K562 (cell line): ENCODE measurements around the gene PAQR4. TPM values are rescaled to one million over a fixed set of nuclear protein-coding genes. Genes with fewer than 3 reads are reported as not detected.

Experiments used
- BACH1 ChIP-seq: fragments of 200-800 bp; sonication (Bioruptor generic); IDR thresholded peaks from 2 replicates; pipeline ENCODE4 v1.6.1; 2016; ENCODE audit warnings: missing genetic modification characterization, missing compliant biosample characterization
- ELF1 ChIP-seq: fragments of 200-800 bp; sonication (Bioruptor generic); IDR thresholded peaks from 2 replicates; pipeline ENCODE4 v1.6.1; 2016; ENCODE audit warnings: missing genetic modification characterization, missing compliant biosample characterization
- EP400 ChIP-seq: fragments of 450-650 bp; IDR thresholded peaks from 2 replicates; pipeline ENCODE4 v1.6.1; 2017; ENCODE audit warnings: antibody characterized with exemption, mild to moderate bottlenecking, moderate library complexity
- NBN ChIP-seq: fragments of 450-650 bp; IDR thresholded peaks from 2 replicates; pipeline ENCODE4 v1.6.1; 2016; ENCODE audit warnings: low read depth, mild to moderate bottlenecking
- NCOA6 ChIP-seq: fragments of 450-650 bp; IDR thresholded peaks from 2 replicates; pipeline ENCODE4 v1.6.1; 2017; ENCODE audit warnings: mild to moderate bottlenecking
- PHF8 ChIP-seq: fragments of 200-600 bp; sonication (generic); IDR thresholded peaks from 2 replicates; pipeline ENCODE4 v1.6.1; 2012; ENCODE audit warnings: mixed run types, mild to moderate bottlenecking, inconsistent platforms, low read length, moderate library complexity, borderline replicate concordance
- SIN3A ChIP-seq, 2 experiments: fragments of 150-350 bp in 1 of 2; IDR thresholded peaks; 2 replicates each; pipeline ENCODE4 v1.6.1; 2011 to 2016; ENCODE audit warnings: borderline replicate concordance in 2 of 2, low read depth in 2 of 2, low read length in 2 of 2, mild to moderate bottlenecking in 2 of 2, moderate library complexity in 2 of 2; ENCODE audit not compliant: control insufficient read depth in 1 of 2
- TBP ChIP-seq: optimal IDR thresholded peaks from 2 replicates; pipeline ENCODE3; 2011; ENCODE audit warnings: low read depth, low read length, improper control_type of control experiment
- TFAP4 ChIP-seq: sonication (generic); formaldehyde crosslinking; IDR thresholded peaks from 2 replicates; pipeline ENCODE4 v1.8.0; 2022; ENCODE audit warnings: missing genetic modification reagents, mild to moderate bottlenecking, moderate library complexity, borderline replicate concordance
- TRIM24 ChIP-seq, 2 experiments: fragments of 450-650 bp; IDR thresholded peaks; 2 replicates each; pipeline ENCODE4 v1.6.1; 2016
- VEZF1 ChIP-seq: fragments of 200-800 bp; sonication (Bioruptor generic); IDR thresholded peaks from 2 replicates; pipeline ENCODE4 v1.6.1; 2017; ENCODE audit warnings: missing genetic modification characterization, missing compliant biosample characterization
- ZBTB7A ChIP-seq: IDR thresholded peaks from 2 replicates; pipeline ENCODE4 v1.6.1; 2011; ENCODE audit warnings: low read depth, mild to moderate bottlenecking, low read length, moderate library complexity, borderline replicate concordance; ENCODE audit not compliant: control insufficient read depth
- ZNF263 ChIP-seq: sonication (generic); formaldehyde crosslinking; IDR thresholded peaks from 2 replicates; pipeline ENCODE4 v1.8.0; 2022; ENCODE audit warnings: mild to moderate bottlenecking, missing genetic modification reagents, borderline replicate concordance
- ZNF639 ChIP-seq, 2 experiments: fragments of 200-800 bp in 1 of 2; sonication (Bioruptor generic) in 1 of 2; sonication (generic) in 1 of 2; formaldehyde crosslinking in 1 of 2; IDR thresholded peaks in 1 of 2; conservative IDR thresholded peaks in 1 of 2; 2 replicates each; pipeline versions ENCODE4 v1.5.0 to v1.6.1; 2016 to 2020; ENCODE audit warnings: missing compliant biosample characterization in 1 of 2, missing genetic modification characterization in 1 of 2, missing genetic modification reagents in 1 of 2
- polyA plus RNA-seq, 8 experiments: library from polyadenylated mRNA; depleted of rRNA in 4 of 8; stranded (reverse) in 5 of 8; unstranded in 3 of 8; fragments of >200 nt; fragmentation: Nextera tagmentation in 2 of 8; fragmentation: Illumina TruSeq in 1 of 8; extraction: Ambion mirVana in 2 of 8; extraction: Trizol in 1 of 8; gene quantifications; 2 replicates each; pipeline versions ENCODE4 v1.2.1 to v1.2.3, GENCODE V29; 2011 to 2014; ENCODE audit warnings: inconsistent platforms in 1 of 8, missing spikeins in 1 of 8
- total RNA-seq, 7 experiments: library from RNA; depleted of rRNA in 6 of 7; stranded (reverse); fragments of >200 nt in 6 of 7; fragmentation: Illumina TruSeq in 2 of 7; extraction: Trizol in 2 of 7; gene quantifications; 2 replicates each; pipeline versions ENCODE4 v1.2.1 to v1.2.3, GENCODE V29; 2011 to 2021; ENCODE audit warnings: low replicate concordance in 1 of 7

The PAQR4 gene
- total and polyA plus RNA-seq, 9 of the 15 experiments (the other 6 are each of a cell fraction or from before 2014, with no cell fraction given): 0.62 to 40.4 (median 19.5) TPM

GRCh38 chr16:2963723-2964474, 5.2 kb upstream of the PAQR4 start, which contains the start of gene KREMEN2 (continued):
- 0 out of 2 replicates have a peak, but pooled peaks have one; percentile 56 for TF ChIP-seq NBN
- TF ChIP-seq EP400: peak; percentile 90; the same call in 1 of the 2 replicates
- peak; percentile 27 to 59; a peak in 1 of 4 replicates for TF ChIP-seq SIN3A (IDR thresholded peaks at IDR 0.05; ENCODE audit: borderline replicate concordance in 2 of 2, control insufficient read depth in 1 of 2, low read depth in 2 of 2, low read length in 2 of 2)
- TF ChIP-seq VEZF1 (CRISPR knock-in tag): peak; percentile 23
- TF ChIP-seq ZNF263 (CRISPR knock-in tag): peak; percentile 45; the same call in 1 of the 2 replicates
- TF ChIP-seq TFAP4 (CRISPR knock-in tag): peak; percentile 77
- TF ChIP-seq NCOA6: no peak
- peak; percentile 52 for TF ChIP-seq TBP
- TF ChIP-seq BACH1 (tag): no peak
- peak; percentile 40; the same call in 1 of the 2 replicates for TF ChIP-seq PHF8
- TF ChIP-seq ZNF639 (CRISPR knock-in tag; conservative IDR thresholded peaks at IDR 0.05 in 1 of 2, IDR thresholded peaks at IDR 0.05 in 1 of 2): no peak
- no peak for TF ChIP-seq ELF1 (tag)
- peak; percentile 97 for TF ChIP-seq ZBTB7A
- TF ChIP-seq TRIM24 (IDR thresholded peaks at IDR 0.05): no peak
